ENCODE results near the gene TAF1A.

- TF ChIP-seq CTCF (IDR thresholded peaks at IDR 0.05) (no peak), POLR2AphosphoS5 (IDR thresholded peaks at IDR 0.05) (no peak), POLR2A (IDR thresholded peaks at IDR 0.05) (no peak)
These were observed 30.8 kb upstream of the TAF1A start for GRCh38 chr1:222620566-222620965.

All from sigmoid colon (tissue), 4 donors.